Activated T-cell treated with anti-CD3 and anti-CD28 coated beads, Interleukin-2, amount 50 U/mL, for 72 hours (primary cell): ENCODE data around the gene CDC25B. TPM values are rescaled to one million over a fixed set of nuclear protein-coding genes. Genes with fewer than 3 reads are reported as not detected.

Experiments used
- ATAC-seq, 2 donors: fragments of 150-1000 bp; cut with Tn5 transposase; replicated peaks in 1 of 2; 2 replicates each; pipeline ENCODE4 v1.10.0; 2021; ENCODE audit warnings: moderate library complexity in 2 of 2, mild to moderate bottlenecking in 1 of 2
- DNase-seq, 2 donors: peaks; one replicate each; pipeline ENCODE4 v3.0.0; 2021 to 2022; ENCODE audit warnings: mixed read lengths in 1 of 2
- H3K27ac Mint-ChIP-seq: one replicate; pipeline ENCODE4 v1.8.0; 2022; ENCODE audit warnings: mild to moderate bottlenecking, moderate library complexity, mixed read lengths
- H3K27me3 Mint-ChIP-seq: one replicate; pipeline ENCODE4 v1.8.0; 2022; ENCODE audit warnings: low read depth, mixed read lengths
- H3K36me3 Mint-ChIP-seq, 2 donors: one replicate each; pipeline ENCODE4 v1.8.0; 2022; ENCODE audit warnings: mixed read lengths in 2 of 2, mild to moderate bottlenecking in 1 of 2; ENCODE audit not compliant: insufficient read depth in 2 of 2
- H3K4me1 Mint-ChIP-seq: one replicate; pipeline ENCODE4 v1.8.0; 2022; ENCODE audit warnings: low read depth, mixed read lengths
- H3K4me3 Mint-ChIP-seq, 2 donors: one replicate each; pipeline ENCODE4 v1.8.0; 2022; ENCODE audit warnings: mild to moderate bottlenecking in 2 of 2, mixed read lengths in 2 of 2, moderate library complexity in 2 of 2
- H3K9me3 Mint-ChIP-seq, 2 donors: one replicate each; pipeline ENCODE4 v1.8.0; 2022; ENCODE audit warnings: mixed read lengths in 2 of 2
- total RNA-seq, 2 donors: library from RNA; stranded (reverse); gene quantifications; one replicate each; pipeline ENCODE4 v1.2.3, GENCODE V29; 2022

Gene CDC25B
- total RNA-seq, 2 donors from 2014 or later: 121 to 128 TPM

- no peak overlapping the region for H3K4me3 Mint-ChIP-seq
- ATAC-seq: no peak
- no peaks in the 10 kb centered on the region for H3K27me3 Mint-ChIP-seq
- H3K36me3 Mint-ChIP-seq: peaks cover 3 to 12% of the 10 kb centered on the region in 2 donors
- no peak for DNase-seq
- H3K4me1 Mint-ChIP-seq: peaks cover 51% of the 10 kb centered on the region
- H3K9me3 Mint-ChIP-seq: no peaks in the 10 kb centered on the region
- no peak overlapping the region for H3K27ac Mint-ChIP-seq
These were observed 12.4 kb downstream of the CDC25B start for GRCh38 chr20:3808544-3808943.

GRCh38 chr20:3811467-3812258 lies 15.6 kb downstream of the CDC25B start:
- Mint-ChIP-seq H3K27me3 (no peaks in the 10 kb centered on the region), H3K27ac (peak overlapping the region; percentile 95), H3K9me3 (no peaks in the 10 kb centered on the region), H3K4me3 (peak overlapping the region; percentile 91 to 97), H3K36me3 (peaks cover 0 to 2% of the 10 kb centered on the region in 2 donors), H3K4me1 (peaks cover 67% of the 10 kb centered on the region)
- DNase-seq (peak; percentile 94 to 96), ATAC-seq (peak; percentile 92 to 94)

GRCh38 chr20:3812259-3812681 lies 16.2 kb downstream of the CDC25B start:
- no peak for ATAC-seq
- peak overlapping the region; percentile 95 for H3K27ac Mint-ChIP-seq

GRCh38 chr20:3812975-3813847 lies 17.1 kb downstream of the CDC25B start:
- peak in 1 of 2 donors; percentile 0 for ATAC-seq
- no peak for DNase-seq
- H3K36me3 Mint-ChIP-seq: peaks cover 0 to 2% of the 10 kb centered on the region in 2 donors
- H3K9me3 Mint-ChIP-seq: no peaks in the 10 kb centered on the region
- H3K4me1 Mint-ChIP-seq: peaks cover 66% of the 10 kb centered on the region
- peak overlapping the region; percentile 28 to 54 for H3K4me3 Mint-ChIP-seq
- H3K27me3 Mint-ChIP-seq: no peaks in the 10 kb centered on the region
- peak overlapping the region; percentile 6 for H3K27ac Mint-ChIP-seq

More at GRCh38 chr20:3812259-3812681, 16.2 kb downstream of the CDC25B start:
- H3K27me3 Mint-ChIP-seq: no peaks in the 10 kb centered on the region
- H3K4me3 Mint-ChIP-seq: peak overlapping the region; percentile 91 to 97
- DNase-seq: no peak
- peaks cover 0 to 2% of the 10 kb centered on the region in 2 donors for H3K36me3 Mint-ChIP-seq
- H3K4me1 Mint-ChIP-seq: peaks cover 67% of the 10 kb centered on the region
- H3K9me3 Mint-ChIP-seq: no peaks in the 10 kb centered on the region

- Mint-ChIP-seq H3K4me3 (peak overlapping the region; percentile 28 to 54), H3K9me3 (no peaks in the 10 kb centered on the region), H3K36me3 (peaks cover 0 to 2% of the 10 kb centered on the region in 2 donors), H3K27me3 (no peaks in the 10 kb centered on the region), H3K4me1 (peaks cover 73% of the 10 kb centered on the region), H3K27ac (no peak overlapping the region)
- ATAC-seq (peak; percentile 39 to 47), DNase-seq (peak; percentile 41 to 55)
These were observed 17.9 kb downstream of the CDC25B start for GRCh38 chr20:3813848-3814581.

- H3K27me3 Mint-ChIP-seq: no peaks in the 10 kb centered on the region
- no peak for ATAC-seq
- H3K9me3 Mint-ChIP-seq: no peaks in the 10 kb centered on the region
These were observed 18.9 kb downstream of the CDC25B start for GRCh38 chr20:3814928-3815495.

GRCh38 chr20:3815703-3816315 lies 19.7 kb downstream of the CDC25B start:
- Mint-ChIP-seq H3K4me3 (peak overlapping the region; percentile 64 to 82), H3K27me3 (no peaks in the 10 kb centered on the region), H3K4me1 (peaks cover 80% of the 10 kb centered on the region), H3K9me3 (no peaks in the 10 kb centered on the region), H3K36me3 (peaks cover 0 to 2% of the 10 kb centered on the region in 2 donors), H3K27ac (peak overlapping the region; percentile 74)
- DNase-seq (peak; percentile 50 to 51), ATAC-seq (no peak)

More at GRCh38 chr20:3814928-3815495, 18.9 kb downstream of the CDC25B start:
- H3K4me1 Mint-ChIP-seq: peaks cover 83% of the 10 kb centered on the region
- DNase-seq: no peak
- peak overlapping the region; percentile 74 for H3K27ac Mint-ChIP-seq
- H3K4me3 Mint-ChIP-seq: peak overlapping the region in 1 of 2 donors; percentile 5
- peaks cover 0 to 2% of the 10 kb centered on the region in 2 donors for H3K36me3 Mint-ChIP-seq

GRCh38 chr20:3818155-3819151 lies 22.3 kb downstream of the CDC25B start:
- H3K4me1 Mint-ChIP-seq: peaks cover 66% of the 10 kb centered on the region
- H3K27ac Mint-ChIP-seq: peak overlapping the region; percentile 68
- DNase-seq: peak in 1 of 2 donors; percentile 44
- no peaks in the 10 kb centered on the region for H3K36me3 Mint-ChIP-seq
- H3K4me3 Mint-ChIP-seq: peak overlapping the region; percentile 61 to 66
- no peaks in the 10 kb centered on the region for H3K9me3 Mint-ChIP-seq
- ATAC-seq: no peak
- H3K27me3 Mint-ChIP-seq: no peaks in the 10 kb centered on the region

GRCh38 chr20:3819411-3820047 lies 23.4 kb downstream of the CDC25B start:
- peak overlapping the region; percentile 82 to 93 for H3K4me3 Mint-ChIP-seq

GRCh38 chr20:3820048-3820900 lies 24.2 kb downstream of the CDC25B start, which contains the start of gene AP5S1:
Gene AP5S1, plus strand, starts transcription at chr20:3820547. Its CDS starts 1,571 bp downstream, at chr20:3822118.
- DNase-seq (peak; percentile 95 to 96), ATAC-seq (peak; percentile 85 to 88)
- Mint-ChIP-seq H3K27ac (peak within 1 kb of the TSS; percentile 97), H3K4me1 (peaks cover 53% of the 10 kb centered on the region), H3K36me3 (no peaks in the 10 kb centered on the region), H3K27me3 (no peaks in the 10 kb centered on the region), H3K4me3 (peak within 1 kb of the TSS; percentile 82 to 93), H3K9me3 (no peaks in the 10 kb centered on the region)

More at GRCh38 chr20:3819411-3820047, 23.4 kb downstream of the CDC25B start:
- ATAC-seq (no peak), DNase-seq (peak in 1 of 2 donors; percentile 27)
- Mint-ChIP-seq H3K36me3 (no peaks in the 10 kb centered on the region), H3K9me3 (no peaks in the 10 kb centered on the region), H3K27ac (peak overlapping the region; percentile 95), H3K4me1 (peaks cover 59% of the 10 kb centered on the region), H3K27me3 (no peaks in the 10 kb centered on the region)
